Omental fat pad (tissue), 4 donors: ENCODE measurements around the gene AFMID. TPM values are rescaled to one million over a fixed set of nuclear protein-coding genes. Genes with fewer than 3 reads are reported as not detected.

Experiments
- ATAC-seq: fragments of 150-250 bp; one replicate; pipeline ENCODE4 v1.9.1; 2016; ENCODE audit warnings: mild to moderate bottlenecking, moderate library complexity; ENCODE audit not compliant: low FRiP score
- DNase-seq: peaks from one replicate; pipeline ENCODE4 v3.0.0-alpha.2; 2019; ENCODE audit warnings: low spot score
- total RNA-seq, 4 donors: library from RNA; depleted of rRNA; stranded (reverse); fragments of >200 nt; gene quantifications; one replicate each; pipeline ENCODE4 v1.1.0, GENCODE V29; 2016
- TF ChIP-seq, protein P1 (sequence below), 3 donors: fragments of 450-650 bp; IDR thresholded peaks; one replicate each; pipeline ENCODE4 v1.5.1; 2016 to 2017; ENCODE audit warnings: antibody characterized with exemption in 3 of 3, mild to moderate bottlenecking in 3 of 3, moderate library complexity in 2 of 3

Gene AFMID
- total RNA-seq, 4 donors from 2014 or later, result 21.7 to 29.0 (median 26.0) TPM

DNA sequence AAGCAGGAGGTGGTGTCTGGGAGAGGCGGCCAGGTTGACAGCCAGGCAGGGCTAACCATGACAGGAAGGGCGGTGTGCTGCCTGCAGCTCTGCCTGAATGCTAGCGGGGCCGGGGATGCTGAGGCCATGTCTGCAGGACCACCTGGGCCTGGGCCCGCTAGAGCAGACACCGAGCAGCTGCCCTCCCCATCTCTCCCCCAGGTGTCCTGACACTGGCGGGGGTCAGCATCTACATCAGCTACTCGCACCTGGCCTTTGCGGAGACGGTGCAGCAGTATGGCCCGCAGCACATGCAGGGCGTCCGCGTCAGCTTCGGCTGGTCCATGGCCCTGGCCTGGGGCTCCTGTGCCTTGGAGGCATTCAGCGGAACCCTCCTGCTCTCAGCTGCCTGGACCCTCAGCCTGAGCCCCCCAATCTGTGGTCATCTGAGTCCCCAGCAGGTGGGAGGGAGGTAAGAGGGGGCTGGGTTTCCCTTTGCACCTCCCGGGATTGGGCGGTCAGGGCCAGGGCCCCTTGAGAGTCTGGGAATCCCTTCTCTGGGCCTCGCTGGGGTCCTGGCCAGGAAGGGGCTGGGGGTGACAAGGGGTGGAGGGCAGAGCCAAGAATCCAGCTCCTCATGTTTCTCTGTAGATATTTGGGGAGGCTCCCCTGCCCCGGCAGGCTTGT, 51.8 kb downstream of the AFMID start:
- TF ChIP-seq, protein P1, sequence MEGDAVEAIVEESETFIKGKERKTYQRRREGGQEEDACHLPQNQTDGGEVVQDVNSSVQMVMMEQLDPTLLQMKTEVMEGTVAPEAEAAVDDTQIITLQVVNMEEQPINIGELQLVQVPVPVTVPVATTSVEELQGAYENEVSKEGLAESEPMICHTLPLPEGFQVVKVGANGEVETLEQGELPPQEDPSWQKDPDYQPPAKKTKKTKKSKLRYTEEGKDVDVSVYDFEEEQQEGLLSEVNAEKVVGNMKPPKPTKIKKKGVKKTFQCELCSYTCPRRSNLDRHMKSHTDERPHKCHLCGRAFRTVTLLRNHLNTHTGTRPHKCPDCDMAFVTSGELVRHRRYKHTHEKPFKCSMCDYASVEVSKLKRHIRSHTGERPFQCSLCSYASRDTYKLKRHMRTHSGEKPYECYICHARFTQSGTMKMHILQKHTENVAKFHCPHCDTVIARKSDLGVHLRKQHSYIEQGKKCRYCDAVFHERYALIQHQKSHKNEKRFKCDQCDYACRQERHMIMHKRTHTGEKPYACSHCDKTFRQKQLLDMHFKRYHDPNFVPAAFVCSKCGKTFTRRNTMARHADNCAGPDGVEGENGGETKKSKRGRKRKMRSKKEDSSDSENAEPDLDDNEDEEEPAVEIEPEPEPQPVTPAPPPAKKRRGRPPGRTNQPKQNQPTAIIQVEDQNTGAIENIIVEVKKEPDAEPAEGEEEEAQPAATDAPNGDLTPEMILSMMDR (IDR thresholded peaks at IDR 0.05), result no peak
- no peak for DNase-seq
- ATAC-seq, result no peak

DNA sequence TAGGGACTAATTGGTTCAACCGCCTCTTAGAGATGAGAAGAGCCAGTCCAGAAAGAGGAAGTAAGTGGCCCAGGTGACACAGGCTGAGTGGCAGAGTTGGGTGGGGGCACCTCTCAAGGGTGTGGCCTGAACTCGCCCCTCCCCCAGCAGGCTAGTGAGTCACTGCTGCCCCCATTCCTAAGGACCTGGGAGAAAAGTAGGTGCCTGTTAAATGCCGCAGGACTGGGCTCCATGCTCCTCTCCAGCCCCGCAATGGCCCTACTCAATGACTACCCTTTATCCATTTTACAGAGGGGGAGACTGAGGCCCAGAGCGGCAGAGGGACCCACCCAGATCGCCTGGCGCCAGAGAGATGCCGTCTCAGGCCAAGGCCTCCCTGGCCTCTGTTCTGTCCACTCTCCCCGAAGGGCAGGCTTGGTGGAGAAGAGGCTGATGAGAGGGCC, 52.3 kb downstream of the AFMID start:
- TF ChIP-seq, protein P1 (IDR thresholded peaks at IDR 0.05), result no peak
- ATAC-seq (no peak), DNase-seq (no peak)

DNA sequence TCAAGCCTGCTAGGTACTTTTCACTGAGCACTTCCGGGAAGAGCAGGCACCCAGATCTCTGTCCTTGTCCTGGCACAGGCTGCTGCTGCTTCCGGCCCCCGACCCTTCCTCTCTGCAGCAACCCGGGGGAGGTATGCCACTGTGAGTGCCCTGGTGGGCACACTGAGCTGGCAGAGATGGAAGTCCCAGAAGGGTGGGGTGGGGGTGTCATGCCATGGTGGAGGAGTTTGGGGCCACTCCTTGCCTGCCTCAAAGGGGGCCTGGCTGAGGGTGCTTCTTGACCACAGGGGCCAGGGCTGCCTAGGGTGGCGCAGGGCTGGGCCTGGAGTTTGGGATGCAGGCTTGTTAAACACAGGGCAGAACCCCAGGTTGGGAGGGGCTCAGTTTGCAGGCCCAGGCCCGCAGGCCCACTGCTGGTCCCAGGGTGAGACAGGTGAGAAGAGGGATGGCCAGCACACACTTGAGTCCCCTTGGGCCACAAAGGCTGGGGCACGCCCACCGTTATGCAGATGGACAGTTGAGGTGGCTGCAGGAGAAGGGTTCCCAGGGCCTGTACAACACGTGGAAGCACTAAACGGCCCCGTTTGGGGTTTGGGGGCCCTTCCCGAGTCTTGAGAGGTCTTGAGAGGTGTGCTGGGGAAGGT, 53.0 kb downstream of the AFMID start:
- TF ChIP-seq, protein P1 (IDR thresholded peaks at IDR 0.05), result no peak
- no peak for ATAC-seq
- DNase-seq, result no peak

DNA sequence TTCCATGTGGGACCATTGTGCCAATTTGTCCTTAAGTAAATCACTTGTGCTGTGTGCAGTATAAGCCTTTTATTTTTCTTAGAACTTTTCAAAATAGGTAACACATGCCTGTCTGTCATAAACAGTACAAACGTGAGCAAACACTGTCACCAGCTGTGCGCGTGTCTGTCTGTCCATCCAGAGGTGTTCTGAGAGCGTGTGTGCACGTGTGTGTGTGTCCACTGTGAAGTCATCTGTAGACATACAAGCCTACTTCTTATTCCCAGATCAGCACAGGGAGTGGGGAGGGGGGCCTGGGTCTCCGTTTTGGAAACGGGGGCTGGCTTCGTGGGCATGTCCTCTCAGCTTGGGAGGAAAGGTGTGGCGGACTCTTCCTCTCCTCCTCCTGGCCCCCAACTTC, 53.7 kb downstream of the AFMID start:
- DNase-seq (no peak), ATAC-seq (no peak)
- TF ChIP-seq, protein P1 (IDR thresholded peaks at IDR 0.05), result no peak

DNA sequence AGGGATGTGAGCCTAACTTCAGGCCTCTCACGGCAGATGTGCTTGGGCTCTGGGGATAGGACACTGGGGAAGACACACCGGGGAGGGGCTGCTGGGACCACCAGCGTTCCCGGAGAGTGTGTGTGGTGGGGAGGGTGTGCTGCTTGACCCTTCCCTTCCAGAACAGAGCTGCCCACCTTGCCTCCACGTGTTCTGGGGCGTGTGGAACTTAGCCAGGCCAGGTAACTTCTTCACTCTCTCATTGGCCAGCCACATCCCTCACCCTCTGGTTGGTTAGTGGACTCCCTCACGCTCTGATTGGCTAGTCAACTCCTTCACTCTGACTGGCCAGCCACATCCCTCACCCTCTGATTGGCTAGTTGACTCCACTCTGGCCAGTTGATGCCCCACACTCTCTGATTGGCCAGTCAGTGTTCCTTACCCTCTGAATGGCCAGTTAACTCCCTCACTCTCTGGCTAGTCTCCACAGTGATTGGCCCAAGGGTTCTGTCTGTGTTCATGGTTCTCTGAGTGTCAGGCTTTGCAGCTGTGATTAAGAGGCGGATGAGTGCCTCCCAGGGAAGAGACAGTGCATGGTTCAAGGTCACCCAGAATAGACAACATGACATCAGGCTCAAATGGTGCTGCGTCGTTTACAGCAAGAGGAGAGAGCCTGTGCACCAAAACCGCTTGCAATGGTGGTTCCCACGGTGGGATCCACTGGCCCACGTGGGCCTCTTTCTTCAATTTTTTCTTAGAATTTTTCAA, 54.3 kb downstream of the AFMID start:
- TF ChIP-seq, protein P1 (IDR thresholded peaks at IDR 0.05), result no peak
- no peak for ATAC-seq
- no peak for DNase-seq

DNA sequence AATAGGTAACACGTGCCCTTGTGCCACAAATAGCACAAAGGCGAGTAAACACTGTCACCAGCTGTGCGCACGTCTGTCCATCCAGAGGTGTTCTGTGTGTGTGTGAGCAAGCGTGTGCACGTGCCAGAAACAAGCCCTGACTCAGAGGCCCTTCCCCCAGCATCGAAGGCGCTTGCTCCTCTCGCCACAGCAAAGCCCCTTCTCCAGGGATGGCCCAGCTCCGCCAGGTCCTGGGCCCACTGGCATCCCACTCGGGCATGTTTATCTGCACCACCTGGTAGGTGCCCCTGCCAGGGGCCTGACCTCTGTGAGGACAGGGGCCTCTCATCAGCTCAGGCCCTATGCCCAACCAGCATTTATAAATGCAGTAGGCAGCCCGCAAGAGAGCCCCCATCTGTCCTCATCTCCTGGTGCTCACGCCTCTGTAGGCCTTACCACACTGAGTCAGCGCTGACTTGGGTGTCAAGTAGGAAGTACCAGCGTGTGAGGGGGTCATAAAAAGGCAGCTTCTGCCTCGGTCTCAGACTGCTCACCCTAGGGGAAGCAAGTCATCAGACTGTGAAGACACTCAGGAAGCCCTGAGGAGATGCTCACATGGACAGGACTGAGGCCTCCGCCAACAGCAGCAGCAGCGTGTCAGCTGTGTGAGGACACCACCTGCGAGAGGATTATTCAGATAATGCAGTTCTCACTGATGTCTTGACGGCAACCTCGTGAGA, 55.0 kb downstream of the AFMID start:
- ATAC-seq (peak; percentile 15), DNase-seq (no peak)
- TF ChIP-seq, protein P1 (IDR thresholded peaks at IDR 0.05), result no peak
